Measurements from ENCODE around the gene CENPN. TPM values are rescaled to one million over a fixed set of nuclear protein-coding genes. Genes with fewer than 3 reads are reported as not detected.

The CENPN gene
- 38.3 and 90.1 TPM in 2 replicates for total RNA-seq

DNA sequence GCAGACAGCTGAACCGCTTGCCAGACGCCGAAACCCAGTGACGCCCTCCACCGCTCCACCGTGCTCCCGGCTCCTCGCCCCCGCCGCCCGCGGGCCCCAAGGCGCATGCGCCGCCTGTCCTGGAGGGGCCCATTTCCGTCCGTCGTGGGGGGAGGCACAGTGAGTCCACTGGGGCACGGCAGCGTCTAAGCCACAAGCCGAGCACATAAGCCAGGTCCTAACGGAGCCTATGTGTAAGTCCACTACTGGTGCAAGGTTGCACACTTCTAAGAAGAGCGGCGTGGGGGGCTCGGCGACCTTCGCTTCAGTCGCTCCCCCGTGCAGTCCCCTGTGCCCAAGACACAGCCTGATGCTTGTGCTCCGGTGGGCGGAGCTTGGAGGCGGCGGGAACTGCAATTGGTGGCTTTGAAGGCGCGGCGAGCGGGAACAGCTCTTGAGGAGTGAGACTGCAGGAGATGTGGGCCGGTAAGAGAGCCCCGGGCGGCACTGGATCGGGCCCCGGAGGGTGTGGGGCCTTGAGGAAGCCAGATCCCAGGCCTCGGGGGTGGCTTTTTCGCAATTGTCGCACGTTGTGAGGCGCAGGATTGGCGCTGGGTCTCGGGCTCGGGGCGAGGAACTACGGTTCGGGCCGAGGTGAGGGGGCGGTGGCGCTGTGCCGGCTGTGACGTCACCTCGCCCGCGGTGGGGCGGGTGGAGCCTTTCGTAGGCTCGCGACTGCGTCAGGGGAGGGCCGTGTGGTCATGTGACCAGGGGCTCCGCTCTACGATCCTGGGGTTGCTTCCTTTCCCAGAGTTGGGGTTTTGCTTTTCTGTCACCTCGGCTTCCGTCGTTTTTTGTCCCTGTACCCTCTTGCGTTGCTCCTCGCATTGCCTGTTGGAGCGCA, at the start of gene CENPN, which contains the start of gene CMC2:
Gene CENPN (plus strand): TSS at position 402 of the 883 bp plus-strand sequence. CDS start 4,726 bp downstream, outside the sequence.
Gene CMC2 (minus strand): TSS at position 73 of the 883 bp plus-strand sequence. CDS start 9,491 bp downstream, outside the sequence.

DNA sequence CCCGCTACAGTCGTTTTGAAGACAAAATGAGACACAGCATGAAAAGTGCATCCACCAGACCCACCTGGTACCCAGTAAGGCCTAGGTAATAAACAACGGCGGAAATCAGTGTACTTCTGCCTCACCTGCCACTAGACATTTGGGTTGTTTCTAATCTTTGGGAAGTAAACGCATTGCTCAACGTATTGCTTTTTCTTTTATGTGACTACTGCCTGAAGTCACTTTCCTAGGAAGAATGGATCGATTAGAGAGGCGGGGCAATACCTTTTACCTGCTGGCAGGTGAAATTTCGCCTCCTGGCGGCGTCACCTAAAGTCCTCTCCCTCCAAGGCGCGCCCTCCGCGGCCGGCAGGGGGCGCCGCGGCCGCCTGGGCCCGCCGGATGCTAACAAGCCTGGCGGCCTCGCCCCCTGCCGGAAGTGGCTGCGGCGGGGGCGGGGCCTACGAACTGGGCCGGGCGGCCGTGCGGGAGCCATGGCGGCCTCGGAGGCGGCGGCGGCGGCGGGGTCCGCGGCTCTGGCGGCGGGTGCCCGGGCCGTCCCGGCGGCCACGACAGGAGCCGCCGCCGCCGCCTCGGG, 28.5 kb downstream of the CENPN start, which contains the start of gene ATMIN:
Gene ATMIN (plus strand): TSS at position 445 of the 577 bp plus-strand sequence. CDS start 29 bp downstream, at position 474.

DNA sequence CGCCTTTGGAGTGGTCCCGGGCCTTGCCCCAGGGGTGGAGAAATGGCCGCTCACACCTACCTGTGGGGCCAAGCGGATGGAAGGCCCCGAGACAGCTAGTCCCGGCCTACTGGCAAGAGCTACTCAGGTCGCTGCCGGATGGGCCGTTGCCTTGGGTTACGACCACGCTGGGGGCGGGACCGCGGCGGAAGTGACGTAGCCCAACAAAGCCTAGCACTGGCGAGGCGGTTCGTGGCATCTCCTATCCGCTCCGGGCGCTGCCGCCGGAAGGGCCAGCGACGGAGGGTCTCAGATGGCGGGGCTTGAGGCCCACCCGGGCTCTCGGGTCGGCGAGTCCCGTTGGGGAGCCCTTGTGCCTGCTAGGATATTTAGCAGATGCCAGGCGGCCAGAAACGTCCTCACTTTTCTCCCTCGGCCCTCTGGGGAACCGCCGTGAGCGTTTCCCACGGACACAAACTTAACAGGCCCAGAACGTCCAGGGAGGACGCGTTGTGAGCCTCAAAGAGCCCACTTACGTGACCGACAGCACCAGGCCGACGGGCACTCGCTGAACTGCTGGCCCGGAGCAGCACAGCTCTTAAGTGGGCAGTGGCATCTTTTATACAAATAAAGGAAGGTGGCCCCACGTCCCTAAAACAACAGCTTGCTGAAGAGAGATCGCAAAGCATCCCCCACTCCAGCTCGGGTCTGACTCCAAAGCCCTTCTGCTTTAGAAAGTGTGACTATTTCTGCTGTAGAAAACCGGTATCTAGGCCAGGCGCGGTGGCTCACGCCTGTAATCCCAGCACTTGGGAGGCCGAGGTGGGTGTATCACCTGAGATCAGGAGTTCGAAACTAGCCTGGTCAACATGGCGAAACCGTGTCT, 70.3 kb downstream of the CENPN start, which contains the start of gene C16orf46:
Gene C16orf46 (minus strand): TSS at position 163 of the 865 bp plus-strand sequence. CDS start 13,283 bp downstream, outside the sequence.

Other genes starting within 250 kb of the CENPN start
- gene CDYL2, start 202.6 kb upstream of the CENPN start, total RNA-seq = 2.4 and 4.5 TPM in 2 replicates
- gene CMC2, start 329 bp upstream of the CENPN start, total RNA-seq = 54.2 and 100 TPM in 2 replicates
- gene ATMIN, start 28.6 kb downstream of the CENPN start, total RNA-seq = 23.8 and 27.1 TPM in 2 replicates
- gene C16orf46, start 70.0 kb downstream of the CENPN start, total RNA-seq = 0.11 and 0.39 TPM in 2 replicates
- 26.3 and 57.2 TPM in 2 replicates for gene GCSH, start 89.2 kb downstream of the CENPN start, total RNA-seq
- not detected in 2 replicates for gene BCO1, start 231.5 kb downstream of the CENPN start, total RNA-seq

All from hair follicular keratinocyte (primary cell).